GM12878 (cell line): ENCODE results near the gene ANKRD11. TPM values are rescaled to one million over a fixed set of nuclear protein-coding genes. Genes with fewer than 3 reads are reported as not detected.

ENCODE experiments used
- ATAC-seq: fragments of 200-7000 bp; cut with Tn5 transposase; 3 replicates; pipeline ENCODE4 v1.9.1; 2020; ENCODE audit warnings: mild to moderate bottlenecking, moderate library complexity
- BruUV-seq: library from RNA; stranded (reverse); fragments of 400-500 nt; replicated peaks from 2 replicates; lab custom pipeline; 2021; lab: Mats Ljungman, UMichigan
- CTCF ChIA-PET: fragments of 300-600 bp; sonication (Branson Sonifier 250); formaldehyde crosslinking; extraction: SDS; loops from one replicate; lab custom pipeline; 2021; ENCODE audit warnings: inconsistent platforms; lab: Yijun Ruan, JAX
- POLR2A ChIA-PET: fragments of 350-600 bp; formaldehyde crosslinking; extraction: SDS; loops from one replicate; lab custom pipeline; 2021; ENCODE audit warnings: inconsistent platforms; lab: Charles Lee
- RAD21 ChIA-PET: fragments of 300-600 bp; sonication (Branson Sonifier 250); formaldehyde crosslinking; loops from one replicate; lab custom pipeline; 2023; ENCODE audit warnings: antibody characterized with exemption; ENCODE audit not compliant: unreplicated experiment; lab: Charles Lee
- SMC1A ChIA-PET: fragments of 300-600 bp; sonication (Branson Sonifier 250); formaldehyde crosslinking; loops from one replicate; lab custom pipeline; 2023; ENCODE audit not compliant: unreplicated experiment, uncharacterized antibody; lab: Charles Lee
- DNase-seq: peaks from one replicate; pipeline ENCODE4 v3.0.0-alpha.2; 2011; ENCODE audit warnings: low read depth, low spot score
- FAIRE-seq: peaks from 3 replicates; lab custom pipeline; 2011; peaks lifted over from hg19 to GRCh38; lab: Jason Lieb, UNC
- H2AFZ ChIP-seq: 2 replicates; pipeline ENCODE4 v1.6.0; 2011; ENCODE audit warnings: low read depth, low read length, control low read depth; ENCODE audit not compliant: control insufficient read depth
- H3K27ac ChIP-seq: 2 replicates; pipeline ENCODE4 v1.5.1; 2011; ENCODE audit warnings: control low read depth; ENCODE audit not compliant: control insufficient read depth, insufficient read depth
- H3K27me3 ChIP-seq, 2 experiments: replicated peaks in 1 of 2; 2 replicates each; pipeline versions ENCODE4 v1.6.0 to v1.6.1; 2011; ENCODE audit warnings: low read length in 1 of 2; ENCODE audit not compliant: control insufficient read depth in 2 of 2, insufficient read depth in 2 of 2
- H3K36me3 ChIP-seq, 2 experiments: 2 replicates each; pipeline ENCODE4 v1.5.1; 2011; ENCODE audit warnings: low read length in 1 of 2; ENCODE audit not compliant: control insufficient read depth in 2 of 2, insufficient read depth in 2 of 2
- H3K4me1 ChIP-seq: 2 replicates; pipeline ENCODE4 v1.6.1; 2011; ENCODE audit warnings: mild to moderate bottlenecking, low read length, moderate library complexity, mixed read lengths; ENCODE audit not compliant: control insufficient read depth, insufficient read depth
- H3K4me2 ChIP-seq: 2 replicates; pipeline ENCODE4 v1.6.0; 2011; ENCODE audit warnings: control low read depth; ENCODE audit not compliant: control insufficient read depth, insufficient read depth
- H3K4me3 ChIP-seq: fragments of 200-600 bp; sonication (generic); 2 replicates; pipeline ENCODE4 v1.5.1; 2016
- H3K79me2 ChIP-seq: 2 replicates; pipeline ENCODE4 v1.6.0; 2011; ENCODE audit warnings: low read length; ENCODE audit not compliant: control insufficient read depth, insufficient read depth
- H3K9ac ChIP-seq: 2 replicates; pipeline ENCODE4 v1.8.0; 2011; ENCODE audit warnings: low read length, control low read depth, mixed read lengths; ENCODE audit not compliant: control insufficient read depth, insufficient read depth
- H3K9me3 ChIP-seq: replicated peaks from 3 replicates; pipeline ENCODE4 v1.5.1; 2011; ENCODE audit warnings: mild to moderate bottlenecking, low read length; ENCODE audit not compliant: control insufficient read depth, insufficient read depth
- H4K20me1 ChIP-seq: 2 replicates; pipeline ENCODE4 v1.6.0; 2011; ENCODE audit not compliant: control insufficient read depth, insufficient read depth
- BCL11A ChIP-seq: IDR thresholded peaks from 2 replicates; pipeline ENCODE4 v1.6.1; 2011; ENCODE audit warnings: low read depth, low read length
- CBX5 ChIP-seq: sonication (generic); IDR thresholded peaks from 2 replicates; pipeline ENCODE4 v1.6.1; 2016; ENCODE audit warnings: low read depth, moderate library complexity, mild to moderate bottlenecking, inconsistent platforms
- DPF2 ChIP-seq: fragments of 450-650 bp; IDR thresholded peaks from 2 replicates; pipeline ENCODE4 v1.6.1; 2017; ENCODE audit warnings: mild to moderate bottlenecking
- ETV6 ChIP-seq, 2 experiments: fragments of 450-650 bp in 1 of 2; IDR thresholded peaks in 1 of 2; conservative IDR thresholded peaks in 1 of 2; 2 replicates each; pipeline ENCODE4 v1.6.1; 2014; ENCODE audit warnings: antibody characterized with exemption in 1 of 2, borderline replicate concordance in 1 of 2, low read depth in 1 of 2, mild to moderate bottlenecking in 1 of 2, moderate library complexity in 1 of 2
- HCFC1 ChIP-seq: fragments of 150-350 bp; IDR thresholded peaks from 2 replicates; pipeline ENCODE4 v1.6.1; 2014; ENCODE audit warnings: low read length
- HDAC2 ChIP-seq: fragments of 200-600 bp; sonication (generic); IDR thresholded peaks from 2 replicates; pipeline ENCODE4 v1.6.1; 2017
- JUNB ChIP-seq: IDR thresholded peaks from 2 replicates; pipeline ENCODE4 v1.6.1; 2016; ENCODE audit warnings: antibody characterized with exemption, mild to moderate bottlenecking
- JUND ChIP-seq: IDR thresholded peaks from 2 replicates; pipeline ENCODE4 v1.6.1; 2012; ENCODE audit warnings: low read depth, mild to moderate bottlenecking, low read length, improper control_type of control experiment, moderate library complexity
- MLLT1 ChIP-seq: fragments of 450-650 bp; IDR thresholded peaks from 2 replicates; pipeline ENCODE4 v1.6.1; 2016; ENCODE audit warnings: mild to moderate bottlenecking
- PML ChIP-seq: IDR thresholded peaks from 2 replicates; pipeline ENCODE4 v1.6.1; 2012; ENCODE audit warnings: low read length, inconsistent platforms
- TARDBP ChIP-seq: IDR thresholded peaks from 2 replicates; pipeline ENCODE4 v1.6.1; 2016; ENCODE audit warnings: borderline replicate concordance
- ZBTB33 ChIP-seq: fragments of 450-650 bp; IDR thresholded peaks from 2 replicates; pipeline ENCODE4 v1.6.1; 2017; ENCODE audit warnings: mild to moderate bottlenecking
- ZNF384 ChIP-seq: IDR thresholded peaks from 2 replicates; pipeline ENCODE4 v1.6.1; 2012; ENCODE audit warnings: low read depth, mild to moderate bottlenecking, low read length, improper control_type of control experiment, borderline replicate concordance
- ZNF687 ChIP-seq: fragments of 450-650 bp; IDR thresholded peaks from 2 replicates; pipeline ENCODE4 v1.6.1; 2017; ENCODE audit warnings: mild to moderate bottlenecking, moderate library complexity
- WGBS: methylation state at CpG from one replicate; pipeline ENCODE4 v1.1.6; 2016; ENCODE audit warnings: low lambda C conversion rate; ENCODE audit not compliant: insufficient replicate concordance, insufficient coverage; ENCODE audit errors: missing lambda C conversion rate; 5-methylcytosine and 5-hydroxymethylcytosine counted together
- in situ Hi-C: fragments of 300-500 bp; cut with MboI; formaldehyde crosslinking; loops from 9 replicates; pipeline ENCODE4 v1.14.3; 2018; ENCODE audit warnings: mixed read lengths
- intact Hi-C: fragments of 100-400 bp; cut with micrococcal nuclease; formaldehyde crosslinking; loops from one replicate; pipeline ENCODE4 v1.14.2; 2022; ENCODE audit not compliant: unreplicated experiment
- polyA plus RNA-seq, 11 experiments: library from polyadenylated mRNA; depleted of rRNA in 4 of 11; unstranded in 6 of 11; stranded (reverse) in 5 of 11; fragments of >200 nt; fragmentation: Nextera tagmentation in 4 of 11; fragmentation: Illumina TruSeq in 1 of 11; extraction: Ambion mirVana in 4 of 11; extraction: Trizol in 1 of 11; gene quantifications; 1 replicate in 1 of 11; 2 replicates in 10 of 11; pipeline versions ENCODE4 v1.2.1 to v1.2.3, GENCODE V29; 2011 to 2016; ENCODE audit warnings: inconsistent platforms in 2 of 11, missing spikeins in 2 of 11, low read depth in 1 of 11
- total RNA-seq, 4 experiments: library from RNA; depleted of rRNA in 3 of 4; stranded (reverse); fragments of >200 nt in 3 of 4; fragmentation: Illumina TruSeq in 1 of 4; extraction: Trizol in 1 of 4; gene quantifications; 2 replicates each; pipeline versions ENCODE4 v1.2.1 to v1.2.3, GENCODE V29; 2013 to 2021

Gene ANKRD11
- total and polyA plus RNA-seq, 10 of the 15 experiments (the other 5 are each of a cell fraction or from before 2014, with no cell fraction given) = 5.1 to 103 (median 27.4) TPM

- ChIA-PET CTCF (interaction anchor here (0.6 kb wide), 1 partner anchor 48 kb away, joined by 3 read pairs; no protein-coding TSS in a partner anchor), SMC1A (interaction anchor here (1.2 kb wide), 1 partner anchor 138 kb away, joined by 3 read pairs; the partner anchor contains the start of gene SPG7), POLR2A (interaction anchor here (0.5 kb wide), 1 partner anchor 21 kb away, joined by 5 read pairs; no protein-coding TSS in a partner anchor), RAD21 (no interaction called here)
- Histone ChIP-seq H3K4me3 (no peak overlapping the region), H3K27me3 (no peaks in the 10 kb centered on the region), H3K4me2 (no peak overlapping the region), H3K9ac (no peak overlapping the region), H3K27ac (no peak overlapping the region), H3K4me1 (peaks cover 47% of the 10 kb centered on the region), H3K36me3 (peaks cover 9 to 18% of the 10 kb centered on the region in 2 experiments), H3K9me3 (no peaks in the 10 kb centered on the region; the same call in 2 of the 3 replicates), H4K20me1 (peaks cover 22% of the 10 kb centered on the region), H3K79me2 (peaks cover 99% of the 10 kb centered on the region), H2AFZ (no peak overlapping the region)
- in situ Hi-C loops = no loop called here
- 91% methylated on average over 15 of the region's 15 CpGs for WGBS
- no peak for TF ChIP-seq ZBTB33
- no peak for TF ChIP-seq JUND
- TF ChIP-seq BCL11A = no peak
- TF ChIP-seq ETV6 (conservative IDR thresholded peaks at IDR 0.05 in 1 of 2, IDR thresholded peaks at IDR 0.05 in 1 of 2; ENCODE audit: borderline replicate concordance in 1 of 2, low read depth in 1 of 2) = no peak
- TF ChIP-seq PML = no peak
- TF ChIP-seq MLLT1 = no peak
- no peak for TF ChIP-seq HDAC2
- TF ChIP-seq HCFC1 = no peak
- TF ChIP-seq DPF2 = no peak
- no peak for TF ChIP-seq ZNF687
- TF ChIP-seq TARDBP = no peak
- no peak for TF ChIP-seq JUNB
- TF ChIP-seq ZNF384 = no peak
- TF ChIP-seq CBX5 = no peak
- BruUV-seq = no TSS peak
- DNase-seq (no peak), FAIRE-seq (no peak), ATAC-seq (no peak)
- intact Hi-C loops = no loop called here
Measured at GRCh38 chr16:89370601-89371000, 119.8 kb downstream of the ANKRD11 start.
